Epithelial cell of prostate (primary cell): ENCODE data around the gene MEI4.

Experiments used
- DNase-seq: peaks from one replicate; pipeline ENCODE4 v3.0.0-alpha.2; 2011; ENCODE audit warnings: low read depth, low spot score
- H3K27ac ChIP-seq: fragments of 450-650 bp; 2 replicates; pipeline ENCODE4 v1.5.1; 2017; ENCODE audit warnings: mild to moderate bottlenecking

Gene MEI4

DNA sequence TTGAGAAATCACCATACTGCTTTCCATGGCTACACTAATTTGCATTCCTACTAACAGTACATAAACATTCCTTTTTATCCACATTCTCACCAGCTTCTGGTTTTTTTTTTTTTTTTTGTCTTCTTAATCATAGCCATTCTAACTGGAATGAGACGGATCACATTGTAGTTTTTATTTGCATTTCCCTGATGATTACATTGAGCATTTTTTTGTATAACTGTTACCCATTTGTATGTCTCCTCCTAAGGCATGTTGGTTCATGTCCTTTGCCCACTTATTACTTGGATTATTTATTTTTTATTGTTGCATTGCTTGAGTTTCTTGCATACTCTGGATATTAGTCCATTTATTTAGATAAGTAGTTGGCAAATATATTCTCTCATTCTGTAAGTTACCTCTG, 258.0 kb downstream of the MEI4 start:
- no peak overlapping the region for H3K27ac ChIP-seq
- DNase-seq: peak; percentile 12

DNA sequence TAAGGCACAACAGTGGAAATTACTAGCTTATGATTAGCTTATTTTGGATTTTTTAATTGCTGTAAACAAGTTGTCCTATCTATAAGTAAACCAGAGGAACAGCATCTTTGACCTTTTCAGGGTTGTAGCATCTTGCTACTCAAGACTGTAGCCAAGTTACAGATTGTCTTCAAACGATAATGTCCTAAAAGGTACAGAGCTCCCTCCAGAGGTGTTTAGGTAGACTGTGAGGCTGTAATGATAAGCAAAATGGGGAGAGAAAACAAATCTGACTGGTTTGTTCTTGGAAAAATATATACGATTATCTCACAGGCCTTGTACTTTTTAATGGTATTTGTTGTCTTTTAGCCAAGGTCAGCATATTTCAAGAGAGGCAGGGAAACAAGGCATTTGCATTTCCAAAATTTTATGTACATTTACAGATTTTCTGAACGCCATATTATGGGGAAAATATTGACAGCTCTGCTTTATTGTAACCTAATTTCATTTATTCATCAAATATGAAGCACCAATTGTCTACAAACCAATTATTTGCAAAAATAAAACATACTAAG, 273.4 kb downstream of the MEI4 start:
- no peak for DNase-seq
- H3K27ac ChIP-seq: no peak overlapping the region

DNA sequence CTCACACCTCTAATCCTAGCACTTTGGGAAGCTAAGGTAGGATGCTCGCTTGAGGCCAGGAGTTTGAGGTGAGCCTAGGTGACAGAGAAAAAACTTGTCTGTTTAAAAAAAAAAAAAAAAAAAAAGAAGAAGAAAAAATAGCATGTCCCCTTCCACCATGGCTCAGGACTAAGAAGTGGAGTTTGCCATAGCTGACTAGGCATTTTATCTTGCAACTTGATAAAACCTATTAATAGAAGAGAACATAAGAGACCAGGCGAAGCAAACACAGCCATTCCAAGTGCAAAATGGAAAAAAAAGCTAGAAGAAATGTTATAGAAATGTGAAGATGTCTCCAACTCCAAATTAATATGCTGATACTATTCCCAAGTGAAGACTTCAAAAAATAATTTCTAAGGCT, 277.5 kb downstream of the MEI4 start:
- H3K27ac ChIP-seq: no peak overlapping the region

DNA sequence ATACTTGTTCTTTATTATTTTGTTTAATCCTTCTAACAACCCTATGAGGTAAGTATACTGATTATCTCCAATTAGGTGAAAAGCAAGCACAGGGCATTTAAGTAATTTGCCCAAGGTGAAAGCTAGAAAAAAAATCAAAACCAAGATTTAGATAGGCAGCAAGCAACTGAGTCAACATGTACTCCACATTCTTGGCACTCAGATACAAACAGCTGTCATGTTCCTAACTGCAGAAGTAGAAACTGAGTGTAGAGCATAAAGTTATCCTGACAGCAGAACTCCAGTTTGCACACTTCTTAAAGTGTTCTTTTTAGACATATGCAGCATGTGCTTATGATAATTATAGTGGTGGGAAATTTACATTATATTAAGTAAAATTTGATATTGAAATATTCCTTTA, 278.1 kb downstream of the MEI4 start:
- no peak for DNase-seq
- no peak overlapping the region for H3K27ac ChIP-seq

More for the DNA sequence above, 277.5 kb downstream of the MEI4 start:
- no peak for DNase-seq

DNA sequence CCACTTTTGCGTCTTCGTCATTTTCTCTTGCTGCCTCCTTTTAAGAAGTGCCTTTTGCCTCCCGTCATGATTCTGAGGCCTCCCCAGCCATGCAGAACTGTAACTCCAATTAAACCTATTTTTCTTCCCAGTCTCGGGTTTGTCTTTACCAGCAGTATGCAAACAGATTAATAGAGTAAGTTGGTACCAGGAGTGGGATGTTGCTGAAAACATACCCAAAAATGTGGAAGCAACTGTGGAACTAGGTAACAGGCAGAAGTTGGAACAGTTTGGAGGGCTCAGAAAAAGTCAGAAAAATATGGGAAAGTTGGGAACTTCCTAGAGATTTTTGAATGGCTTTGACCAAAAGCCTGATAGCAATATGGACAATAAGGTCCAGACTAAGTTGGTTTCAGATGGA, 309.2 kb downstream of the MEI4 start:
- no peak overlapping the region for H3K27ac ChIP-seq
- no peak for DNase-seq

DNA sequence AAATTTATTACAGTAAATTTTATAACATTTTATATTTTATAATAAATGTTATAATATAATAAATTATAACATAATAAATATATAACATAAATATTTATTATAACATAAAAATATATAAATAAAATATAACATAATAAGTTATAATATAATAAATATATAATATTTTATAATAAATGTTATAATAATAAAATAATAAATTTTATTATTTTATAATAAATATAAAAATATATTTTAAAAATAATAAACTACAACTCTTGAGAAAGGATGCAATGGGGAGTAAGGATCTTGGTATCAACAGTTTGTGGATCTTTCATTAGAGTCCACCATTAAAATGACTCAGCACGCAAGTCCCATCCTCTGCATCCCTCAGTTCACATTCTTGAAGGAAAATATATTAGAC, 312.6 kb downstream of the MEI4 start:
- no peak for DNase-seq
- no peak overlapping the region for H3K27ac ChIP-seq

DNA sequence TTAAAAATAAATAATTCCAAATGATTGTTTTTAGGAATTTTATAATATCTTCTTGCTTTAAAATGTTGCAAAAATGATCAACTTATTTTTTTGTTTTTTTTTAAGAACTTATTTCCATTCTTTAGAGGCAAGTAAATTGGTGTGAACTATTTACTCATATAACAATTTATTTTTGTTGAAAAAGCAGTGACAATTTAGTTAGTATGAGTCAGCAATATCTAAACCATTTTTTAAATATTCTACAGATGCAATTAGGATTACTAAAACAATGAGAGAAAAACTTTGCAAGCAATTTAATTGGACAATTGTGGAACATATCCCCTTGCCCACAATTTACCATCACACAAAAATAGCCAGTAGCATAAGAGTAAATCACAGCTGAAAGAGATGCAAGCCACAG, 319.5 kb downstream of the MEI4 start:
- no peak overlapping the region for H3K27ac ChIP-seq
- no peak for DNase-seq
